HUES48 (cell line): ENCODE measurements around the gene KRTAP10-9.
"Not testable (repeated sequence)": the region's sequence is repeated elsewhere in the genome, so short reads cannot be mapped to it uniquely, and the experiment has no call there.

Experiments used
- H3K27ac ChIP-seq: one replicate; pipeline ENCODE4 v1.7.0; 2013; ENCODE audit warnings: low read depth, low read length, inconsistent platforms
- H3K27me3 ChIP-seq: 2 replicates; pipeline ENCODE4 v1.6.1; 2013; ENCODE audit warnings: mild to moderate bottlenecking, low read length; ENCODE audit not compliant: control insufficient read depth, insufficient read depth
- H3K36me3 ChIP-seq: 2 replicates; pipeline ENCODE4 v1.6.1; 2013; ENCODE audit warnings: low read length; ENCODE audit not compliant: control insufficient read depth, insufficient read depth
- H3K4me1 ChIP-seq: 2 replicates; pipeline ENCODE4 v1.6.1; 2013; ENCODE audit warnings: mild to moderate bottlenecking, low read length; ENCODE audit not compliant: control insufficient read depth, insufficient read depth
- H3K4me3 ChIP-seq: 2 replicates; pipeline ENCODE4 v1.5.1; 2013; ENCODE audit warnings: mild to moderate bottlenecking, low read depth, low read length
- H3K9ac ChIP-seq: 2 replicates; pipeline ENCODE4 v1.6.1; 2013; ENCODE audit warnings: mild to moderate bottlenecking, low read depth, low read length, moderate library complexity
- H3K9me3 ChIP-seq: 2 replicates; pipeline ENCODE4 v1.6.1; 2013; ENCODE audit warnings: low read length; ENCODE audit not compliant: control insufficient read depth, insufficient read depth

KRTAP10-9 gene, protein sequence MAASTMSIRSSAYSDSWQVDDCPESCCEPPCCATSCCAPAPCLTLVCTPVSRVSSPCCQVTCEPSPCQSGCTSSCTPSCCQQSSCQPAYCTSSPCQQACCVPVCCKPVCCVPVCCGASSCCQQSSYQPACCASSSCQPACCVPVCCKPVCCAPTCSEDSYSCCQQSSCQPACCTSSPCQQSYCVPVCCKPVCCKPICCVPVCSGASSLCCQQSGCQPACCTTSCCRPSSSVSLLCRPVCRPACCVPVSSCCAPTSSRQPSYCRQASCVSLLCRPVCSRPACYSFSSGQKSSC

DNA sequence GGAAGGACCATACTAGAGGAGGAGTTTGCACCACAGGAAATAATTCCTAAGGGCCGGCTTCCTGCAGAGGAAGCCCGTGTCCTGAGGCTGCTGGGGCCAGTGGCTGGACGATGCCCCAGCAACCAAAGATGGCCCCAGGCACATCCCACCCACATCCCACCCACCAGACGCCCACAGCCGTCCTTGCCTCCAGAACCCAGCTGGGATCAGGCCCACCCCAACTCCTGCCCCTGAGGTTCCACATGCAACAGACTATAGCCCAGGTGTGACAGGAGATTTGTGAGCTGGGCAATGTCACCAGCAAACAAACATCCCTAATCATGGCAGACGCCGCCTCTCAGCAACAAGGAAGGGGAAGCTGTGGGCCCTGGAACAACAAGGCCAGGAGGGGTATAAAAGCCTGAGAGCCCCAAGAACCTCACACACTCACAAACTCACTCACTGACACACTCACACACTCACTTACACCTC, at the start of gene KRTAP10-9:
KRTAP10-9 (plus strand) TSS at position 421 of the 471 bp plus-strand sequence. CDS start 79 bp downstream, outside the sequence.
- H3K27me3 ChIP-seq = no peaks in the 10 kb centered on the region
- H3K27ac ChIP-seq = no peak within 1 kb of the TSS
- H3K9me3 ChIP-seq = peaks cover 25% of the 10 kb centered on the region
- H3K9ac ChIP-seq = no peak within 1 kb of the TSS
- no peak within 1 kb of the TSS for H3K4me3 ChIP-seq
- no peaks in the 10 kb centered on the region for H3K36me3 ChIP-seq
- no peaks in the 10 kb centered on the region for H3K4me1 ChIP-seq

DNA sequence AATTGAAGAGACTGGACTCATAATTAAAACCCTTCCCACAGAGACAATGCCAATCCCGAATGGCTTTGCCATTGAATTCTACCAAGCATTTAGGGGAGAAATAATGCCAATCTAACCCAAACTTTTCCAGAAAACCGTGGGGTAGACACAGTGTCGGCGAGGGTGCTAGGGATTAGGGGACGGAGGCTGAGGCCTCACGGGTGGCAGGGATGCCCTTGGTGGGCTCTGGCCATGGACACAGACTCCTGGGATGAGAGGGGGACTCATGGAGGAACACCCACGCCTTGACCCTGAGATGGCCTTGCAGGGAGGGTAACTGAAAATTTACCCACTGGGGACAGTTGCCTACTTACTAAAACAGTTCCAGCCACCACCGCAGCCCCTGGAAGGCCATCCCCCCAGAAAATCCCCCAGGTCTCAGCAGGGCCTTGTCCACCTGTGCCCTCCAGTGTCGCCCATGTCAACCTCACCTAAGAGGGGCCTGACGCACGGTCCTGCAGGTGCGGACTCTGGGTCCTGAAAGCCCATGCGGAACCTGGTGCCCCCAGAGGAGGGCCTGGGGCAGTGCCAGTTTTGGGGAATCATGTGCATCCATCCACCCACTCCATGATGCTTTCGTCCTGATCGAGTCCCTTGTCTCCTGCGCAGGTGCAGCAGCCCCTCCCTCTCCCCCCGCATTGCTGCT, 48.4 kb upstream of the KRTAP10-9 start:
- Histone ChIP-seq H3K9me3 (peaks cover 3% of the 10 kb centered on the region; the same call in 1 of the 2 replicates), H3K4me1 (no peaks in the 10 kb centered on the region), H3K27me3 (no peaks in the 10 kb centered on the region)

DNA sequence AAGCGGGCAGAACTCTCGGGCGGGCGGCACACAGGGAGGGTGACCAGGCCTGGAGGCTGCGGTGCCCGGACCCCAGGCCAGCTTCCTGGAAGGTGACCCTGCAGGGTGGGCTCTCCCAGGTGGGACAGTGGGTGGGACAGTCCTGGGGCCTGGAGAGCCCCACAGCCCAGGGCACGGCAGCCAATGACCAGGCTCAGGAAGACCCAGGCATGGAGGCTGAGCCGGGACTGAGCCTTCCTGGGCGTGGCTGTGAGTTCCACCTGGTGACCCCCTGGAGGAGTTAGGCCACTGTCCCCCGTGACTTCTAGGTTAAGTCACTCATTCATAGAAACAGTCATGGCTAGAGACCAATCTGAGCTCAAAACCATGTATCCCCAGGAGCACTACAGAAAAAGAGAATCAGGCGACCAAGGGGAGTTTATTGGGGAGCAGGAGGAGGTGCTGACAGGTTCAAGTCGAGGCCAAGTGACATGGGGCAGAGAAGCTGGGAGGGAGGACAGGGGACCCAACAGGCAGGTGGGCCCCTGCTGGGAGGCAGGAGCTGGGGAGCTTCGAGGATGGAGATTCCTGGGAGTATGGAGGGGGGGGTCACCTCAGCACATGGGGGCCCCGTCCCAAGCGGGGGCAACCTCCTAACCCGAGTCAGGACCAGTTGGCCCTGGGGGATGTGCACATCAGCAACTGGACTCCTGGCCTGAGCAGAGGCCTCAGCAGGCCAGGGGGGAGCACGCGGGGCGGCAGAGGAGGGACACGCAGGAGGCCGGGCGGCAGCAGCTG, 47.6 kb upstream of the KRTAP10-9 start:
- Histone ChIP-seq H3K27ac (no peak overlapping the region), H3K36me3 (no peaks in the 10 kb centered on the region), H3K9ac (no peak overlapping the region), H3K4me3 (no peak overlapping the region), H3K9me3 (peaks cover 3% of the 10 kb centered on the region; the same call in 1 of the 2 replicates), H3K4me1 (no peaks in the 10 kb centered on the region), H3K27me3 (no peaks in the 10 kb centered on the region)

More for the DNA sequence above, 48.4 kb upstream of the KRTAP10-9 start:
- Histone ChIP-seq H3K4me3 (no peak overlapping the region), H3K9ac (no peak overlapping the region), H3K27ac (no peak overlapping the region), H3K36me3 (no peaks in the 10 kb centered on the region)

DNA sequence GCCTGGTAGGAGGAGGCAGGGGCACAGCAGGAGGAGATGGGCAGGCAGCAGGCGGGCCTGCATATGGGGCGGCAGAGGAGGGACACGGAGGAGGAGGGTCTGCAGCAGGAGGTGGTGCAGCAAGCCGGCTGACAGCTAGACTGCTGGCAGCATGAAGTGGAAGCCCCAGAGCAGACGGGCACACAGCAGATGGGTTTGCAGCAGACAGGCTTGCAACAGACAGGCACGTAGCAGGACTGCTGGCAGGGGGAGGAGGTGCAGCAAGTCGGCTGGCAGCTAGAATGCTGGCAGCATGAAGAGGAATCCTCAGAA, 47.1 kb upstream of the KRTAP10-9 start:
- Histone ChIP-seq H3K36me3 (no peaks in the 10 kb centered on the region), H3K27me3 (no peaks in the 10 kb centered on the region), H3K4me3 (no peak overlapping the region), H3K27ac (no peak overlapping the region), H3K9me3 (peaks cover 3% of the 10 kb centered on the region; the same call in 1 of the 2 replicates), H3K4me1 (no peaks in the 10 kb centered on the region), H3K9ac (no peak overlapping the region)

DNA sequence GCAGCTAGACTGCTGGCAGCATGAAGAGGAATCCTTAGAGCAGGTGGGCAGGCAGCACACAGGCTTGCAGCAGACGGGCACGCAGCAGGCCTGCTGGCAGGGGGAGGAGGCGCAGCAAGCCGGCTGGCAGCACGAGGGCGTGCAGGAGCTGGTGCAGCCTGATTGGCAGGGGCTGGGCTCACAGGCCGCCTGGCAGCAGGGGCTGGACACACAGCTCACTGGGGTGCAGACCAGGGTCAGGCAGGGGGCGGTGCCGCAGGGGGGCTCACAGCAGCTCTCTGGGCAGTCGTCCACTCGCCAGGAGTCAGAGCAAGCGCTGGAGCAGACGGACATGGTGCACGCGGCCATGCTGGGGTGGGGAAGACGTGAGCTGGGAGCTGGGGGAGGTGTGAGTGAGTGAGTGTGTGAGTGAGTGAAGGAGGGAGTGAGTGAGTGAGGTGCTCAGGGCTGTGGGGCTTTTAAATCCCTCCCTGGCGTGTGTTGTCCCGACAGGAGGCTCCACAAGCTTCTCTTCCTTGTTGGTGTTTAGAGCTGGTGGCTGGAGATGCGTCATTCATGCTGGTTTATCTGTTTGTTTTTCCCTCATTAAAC, 46.6 kb upstream of the KRTAP10-9 start, which contains the start of gene KRTAP10-5:
KRTAP10-5 (minus strand) TSS at position 374 of the 591 bp plus-strand sequence; CDS start at position 348, 26 bp downstream.
- not testable (repeated sequence) for H3K27ac ChIP-seq, H3K9me3 ChIP-seq, H3K4me1 ChIP-seq

DNA sequence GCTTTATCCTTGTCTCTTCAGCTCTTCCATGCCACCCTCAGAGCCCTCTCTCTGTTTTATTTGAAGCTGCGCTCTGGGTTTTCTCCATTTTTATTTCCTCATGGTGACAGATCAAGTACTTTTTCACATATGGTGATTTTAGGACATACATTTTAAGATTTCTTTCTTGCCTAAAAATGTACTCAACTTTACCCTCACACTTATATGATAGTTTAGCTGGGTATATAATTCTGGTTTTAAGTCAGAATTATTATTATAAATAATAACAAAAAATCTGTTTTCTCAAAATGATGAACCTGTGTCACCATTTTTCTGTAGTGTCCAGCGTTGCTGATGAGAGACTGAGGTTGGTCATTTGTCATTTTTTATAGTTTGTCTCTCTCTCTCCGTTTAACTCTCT, 45.7 kb upstream of the KRTAP10-9 start:
- H3K27me3 ChIP-seq = no peaks in the 10 kb centered on the region
- no peaks in the 10 kb centered on the region for H3K36me3 ChIP-seq
- no peak overlapping the region for H3K4me3 ChIP-seq
- H3K9ac ChIP-seq = no peak overlapping the region
- H3K4me1 ChIP-seq = no peaks in the 10 kb centered on the region
- H3K27ac ChIP-seq = no peak overlapping the region
- H3K9me3 ChIP-seq = peaks cover 3% of the 10 kb centered on the region; the same call in 1 of the 2 replicates

More for the DNA sequence above, 46.6 kb upstream of the KRTAP10-9 start, which contains the start of gene KRTAP10-5:
- not testable (repeated sequence) for H3K27me3 ChIP-seq, H3K9ac ChIP-seq, H3K36me3 ChIP-seq, H3K4me3 ChIP-seq

DNA sequence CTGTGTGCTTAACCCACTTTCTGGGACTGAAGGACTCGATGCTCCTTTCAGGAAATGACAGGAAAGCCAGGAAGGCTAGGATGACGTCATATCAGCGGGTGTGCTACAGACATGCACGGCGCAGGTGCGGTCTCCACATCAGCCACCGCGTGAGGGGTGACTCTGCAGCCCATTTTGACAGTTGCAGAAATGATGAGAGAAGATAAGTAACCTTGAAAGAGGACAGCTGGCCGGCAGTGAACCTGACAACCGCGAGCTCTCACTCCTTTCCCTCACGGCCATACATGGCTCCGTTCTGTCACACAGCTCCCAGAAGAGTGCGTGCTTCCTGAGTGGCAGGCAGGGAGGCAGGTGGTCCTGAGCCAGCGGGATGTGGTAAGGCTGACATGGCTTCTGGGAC, 44.8 kb upstream of the KRTAP10-9 start:
- no peaks in the 10 kb centered on the region for H3K4me1 ChIP-seq
- no peak overlapping the region for H3K4me3 ChIP-seq
- no peak overlapping the region for H3K9ac ChIP-seq
- H3K27ac ChIP-seq = no peak overlapping the region
- H3K27me3 ChIP-seq = no peaks in the 10 kb centered on the region
- H3K9me3 ChIP-seq = peaks cover 3% of the 10 kb centered on the region; the same call in 1 of the 2 replicates
- no peaks in the 10 kb centered on the region for H3K36me3 ChIP-seq

DNA sequence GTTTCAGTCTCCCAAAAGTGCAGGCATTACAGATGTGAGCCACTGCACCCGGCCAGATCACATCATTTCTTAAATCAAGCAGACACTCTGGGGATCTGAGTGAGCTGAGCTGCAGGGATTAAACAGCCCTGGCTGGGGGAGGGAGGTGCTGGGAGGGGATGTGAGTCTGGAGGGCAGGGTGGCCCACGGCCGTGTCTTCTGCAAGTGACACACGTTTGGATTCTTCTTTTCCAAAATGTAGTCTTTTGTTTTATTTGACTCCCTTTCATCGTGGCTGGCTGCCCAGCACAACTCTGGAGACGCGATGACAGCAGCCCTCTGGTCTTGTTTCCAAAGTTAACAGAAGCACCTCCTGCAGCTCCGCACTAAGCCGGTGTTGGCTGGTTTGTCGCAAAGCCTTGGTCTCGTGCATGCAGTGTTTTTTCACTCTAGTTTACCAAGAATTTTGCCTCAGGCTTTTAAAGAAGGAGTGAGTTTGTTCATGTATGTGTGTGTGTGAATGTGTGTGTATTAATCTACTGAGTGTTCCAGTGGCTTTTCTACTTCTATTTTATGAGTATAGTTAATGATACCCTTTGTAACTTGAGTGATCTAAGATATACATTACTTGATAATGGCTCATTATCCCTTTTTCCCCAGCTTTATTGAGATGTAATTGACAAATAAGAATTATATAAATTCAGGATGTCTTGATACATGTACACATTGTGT, 43.6 kb upstream of the KRTAP10-9 start:
- no peak overlapping the region for H3K4me3 ChIP-seq
- no peaks in the 10 kb centered on the region for H3K36me3 ChIP-seq
- H3K27ac ChIP-seq = no peak overlapping the region
- no peaks in the 10 kb centered on the region for H3K9me3 ChIP-seq
- no peak overlapping the region for H3K9ac ChIP-seq
- no peaks in the 10 kb centered on the region for H3K27me3 ChIP-seq
- H3K4me1 ChIP-seq = no peaks in the 10 kb centered on the region

DNA sequence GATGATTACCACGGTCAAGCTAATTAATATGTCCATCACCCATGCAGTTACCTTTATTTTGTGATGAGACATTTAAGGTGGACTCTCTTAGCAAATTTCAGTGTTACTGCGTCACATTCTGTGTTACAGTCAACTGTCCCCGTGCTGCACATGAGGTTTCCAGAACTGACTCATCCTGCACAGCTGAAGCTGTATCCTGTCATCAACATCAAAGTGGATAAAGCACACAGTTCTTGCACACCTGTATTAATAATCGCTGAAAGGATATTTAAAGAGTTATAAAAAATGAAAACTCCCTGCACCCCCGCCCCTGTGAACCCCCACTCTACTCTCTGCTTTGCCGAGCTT, 43.1 kb upstream of the KRTAP10-9 start:
- Histone ChIP-seq H3K9me3 (no peaks in the 10 kb centered on the region), H3K9ac (no peak overlapping the region), H3K27ac (no peak overlapping the region), H3K4me3 (no peak overlapping the region), H3K36me3 (no peaks in the 10 kb centered on the region), H3K4me1 (no peaks in the 10 kb centered on the region), H3K27me3 (no peaks in the 10 kb centered on the region)

DNA sequence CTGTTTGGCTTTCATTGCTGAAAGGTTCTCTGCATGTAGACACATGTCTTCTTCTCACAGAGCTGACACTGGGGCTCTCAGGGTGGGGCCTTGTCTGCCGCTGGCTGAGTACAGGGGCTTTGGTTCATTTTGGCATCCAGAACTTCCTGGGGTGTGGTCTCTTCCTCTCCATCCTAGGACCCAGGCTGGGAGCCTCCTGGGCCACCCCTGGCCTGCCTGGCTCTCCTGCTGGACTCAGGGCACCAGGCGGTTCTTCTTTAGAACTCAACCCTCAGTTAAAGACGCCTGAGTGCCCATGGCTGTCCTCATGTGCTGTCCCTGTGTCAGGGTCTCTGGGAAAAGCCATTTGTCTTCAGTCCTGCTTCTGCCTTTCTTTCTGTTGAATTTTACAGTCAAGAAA, 41.0 kb upstream of the KRTAP10-9 start:
- H3K4me1 ChIP-seq = no peaks in the 10 kb centered on the region
- no peaks in the 10 kb centered on the region for H3K9me3 ChIP-seq
- H3K9ac ChIP-seq = no peak overlapping the region
- H3K27me3 ChIP-seq = no peaks in the 10 kb centered on the region
- H3K4me3 ChIP-seq = no peak overlapping the region
- no peak overlapping the region for H3K27ac ChIP-seq
- H3K36me3 ChIP-seq = no peaks in the 10 kb centered on the region
